GM23248 (cell line): Measurements from ENCODE around the gene TAS2R41.

ENCODE experiments used
- EZH2 ChIP-seq: fragments of 200-600 bp; sonication (generic); IDR thresholded peaks from 2 replicates; pipeline ENCODE4 v1.6.1; 2018; ENCODE audit warnings: antibody characterized with exemption, mild to moderate bottlenecking; ENCODE audit not compliant: insufficient read depth, poor library complexity, severe bottlenecking
- EZH2phosphoT487 ChIP-seq: fragments of 200-600 bp; sonication (generic); IDR thresholded peaks from 2 replicates; pipeline ENCODE4 v1.6.1; 2018; ENCODE audit warnings: antibody characterized with exemption, moderate library complexity, mild to moderate bottlenecking, low read depth; ENCODE audit not compliant: insufficient read depth

DNA sequence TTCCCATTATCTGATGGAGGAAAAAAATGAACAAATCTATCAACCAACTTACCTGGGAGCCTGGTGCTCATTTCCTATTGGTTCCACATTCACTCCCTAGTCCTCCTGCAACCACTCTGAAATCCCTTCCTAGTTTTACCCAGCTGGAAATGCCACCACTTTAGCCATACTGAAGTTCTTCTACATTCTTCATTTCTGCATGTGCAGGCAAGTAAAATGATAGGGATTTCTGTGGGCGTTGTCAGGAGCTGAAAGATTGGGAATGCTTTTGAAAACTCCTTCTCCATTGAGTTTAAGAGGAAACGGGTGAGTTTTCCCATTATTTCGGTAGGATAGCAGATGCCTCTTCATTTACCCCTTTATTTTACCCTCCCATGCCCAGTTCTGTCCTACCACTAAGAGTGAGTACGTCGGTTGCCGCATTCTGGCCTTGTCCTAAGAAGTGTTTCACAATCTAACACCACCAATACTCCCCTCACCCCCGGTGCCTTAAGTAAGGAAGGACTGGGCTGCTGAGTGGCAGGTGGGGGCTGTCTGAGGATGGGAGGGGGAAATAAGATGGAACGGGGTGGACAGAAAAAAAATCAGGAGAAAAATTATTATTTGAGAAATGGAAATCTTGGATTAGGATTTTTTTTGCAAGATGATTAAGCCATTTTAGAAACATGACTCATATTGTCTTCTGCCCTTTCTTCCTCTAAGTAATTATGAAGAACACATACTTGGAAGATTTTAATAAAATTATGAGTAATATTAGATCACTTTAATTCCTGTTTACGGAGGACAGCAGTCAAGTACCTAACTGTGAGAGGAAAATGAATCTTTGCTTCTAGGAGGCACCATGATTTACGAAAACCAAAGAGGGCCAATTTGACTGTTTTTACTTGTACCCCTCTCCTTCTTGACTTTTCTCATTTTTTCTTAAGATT is 47.6 kb upstream of the TAS2R41 start:
- no peak for TF ChIP-seq EZH2
- no peak for TF ChIP-seq EZH2phosphoT487
